MM.1S (cell line): Measurements from ENCODE around the gene SLC25A4.

ENCODE experiments used
- EZH2phosphoT487 ChIP-seq: fragments of 300-600 bp; sonication (generic); IDR thresholded peaks from 2 replicates; pipeline ENCODE4 v1.6.1; 2018; ENCODE audit warnings: antibody characterized with exemption, low read length
- TF ChIP-seq, protein P1 (sequence below): fragments of 300-600 bp; sonication (generic); IDR thresholded peaks from 2 replicates; pipeline ENCODE4 v1.5.1; 2016; ENCODE audit warnings: antibody characterized with exemption, low read length, mixed read lengths

DNA sequence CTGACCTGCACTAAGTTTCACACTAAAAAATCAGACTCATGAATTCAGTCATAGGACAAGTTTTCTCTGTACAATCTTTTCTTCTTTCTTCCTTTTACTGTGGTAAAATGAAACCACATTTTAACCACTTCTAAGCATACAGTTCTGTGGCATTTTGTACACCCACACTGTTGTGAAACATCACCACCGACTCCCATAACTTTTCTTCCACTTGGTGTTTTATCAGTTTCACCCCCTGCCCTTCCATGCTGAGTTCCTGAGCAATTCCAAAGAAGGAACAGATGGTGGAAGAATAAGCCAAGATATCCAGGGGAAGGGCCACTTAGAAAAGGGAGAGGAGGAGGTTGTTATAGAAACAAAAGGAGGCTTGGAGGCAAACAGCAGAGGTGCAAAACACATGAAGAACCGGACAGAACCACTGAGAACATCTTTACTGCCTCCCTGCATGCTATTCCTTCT is 22.6 kb downstream of the SLC25A4 start:
- no peak for TF ChIP-seq EZH2phosphoT487
- TF ChIP-seq, protein P1, sequence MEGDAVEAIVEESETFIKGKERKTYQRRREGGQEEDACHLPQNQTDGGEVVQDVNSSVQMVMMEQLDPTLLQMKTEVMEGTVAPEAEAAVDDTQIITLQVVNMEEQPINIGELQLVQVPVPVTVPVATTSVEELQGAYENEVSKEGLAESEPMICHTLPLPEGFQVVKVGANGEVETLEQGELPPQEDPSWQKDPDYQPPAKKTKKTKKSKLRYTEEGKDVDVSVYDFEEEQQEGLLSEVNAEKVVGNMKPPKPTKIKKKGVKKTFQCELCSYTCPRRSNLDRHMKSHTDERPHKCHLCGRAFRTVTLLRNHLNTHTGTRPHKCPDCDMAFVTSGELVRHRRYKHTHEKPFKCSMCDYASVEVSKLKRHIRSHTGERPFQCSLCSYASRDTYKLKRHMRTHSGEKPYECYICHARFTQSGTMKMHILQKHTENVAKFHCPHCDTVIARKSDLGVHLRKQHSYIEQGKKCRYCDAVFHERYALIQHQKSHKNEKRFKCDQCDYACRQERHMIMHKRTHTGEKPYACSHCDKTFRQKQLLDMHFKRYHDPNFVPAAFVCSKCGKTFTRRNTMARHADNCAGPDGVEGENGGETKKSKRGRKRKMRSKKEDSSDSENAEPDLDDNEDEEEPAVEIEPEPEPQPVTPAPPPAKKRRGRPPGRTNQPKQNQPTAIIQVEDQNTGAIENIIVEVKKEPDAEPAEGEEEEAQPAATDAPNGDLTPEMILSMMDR = no peak
